ENCODE measurements around the gene ABHD18.
"Not testable (repeated sequence)": the region's sequence is repeated elsewhere in the genome, so short reads cannot be mapped to it uniquely, and the experiment has no call there.

ABHD18 gene

DNA sequence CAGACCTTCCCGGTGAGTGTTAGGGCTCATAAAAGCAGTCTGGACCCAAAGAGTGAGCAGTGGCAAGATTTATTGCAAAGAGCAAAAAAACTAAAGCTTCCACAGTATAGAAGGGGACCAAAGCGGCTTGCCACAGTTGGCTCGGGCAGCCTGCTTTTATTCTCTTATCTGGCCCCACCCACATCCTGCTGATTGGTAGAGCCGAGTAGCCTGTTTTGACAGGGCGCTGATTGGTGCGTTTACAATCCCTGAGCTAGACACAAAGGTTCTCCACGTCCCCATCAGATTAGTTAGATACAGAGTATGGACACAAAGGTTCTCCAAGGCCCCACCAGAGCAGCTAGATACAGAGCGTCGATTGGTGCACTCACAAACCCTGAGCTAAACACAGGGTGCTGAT, 81.8 kb downstream of the ABHD18 start:
- not testable (repeated sequence) for H2AK5ac ChIP-seq (ENCODE audit: low read length); H3K9me3 ChIP-seq (ENCODE audit: insufficient read depth, low read depth, low read length); H4K91ac ChIP-seq (ENCODE audit: low read depth, low read length); H3K23ac ChIP-seq (ENCODE audit: low read length); H3K9ac ChIP-seq (ENCODE audit: low read length); H3K79me1 ChIP-seq (ENCODE audit: low read length); H4K12ac ChIP-seq (ENCODE audit: low read depth, low read length); H3K4me3 ChIP-seq (ENCODE audit: low read depth, low read length); H2AFZ ChIP-seq (ENCODE audit: insufficient read depth, low read length, poor library complexity); H3K4ac ChIP-seq (ENCODE audit: low read depth, low read length); H3K4me1 ChIP-seq (ENCODE audit: control insufficient read depth in 1 of 2, insufficient read depth in 2 of 2, low read length in 2 of 2); H2BK5ac ChIP-seq (ENCODE audit: low read depth, low read length, poor library complexity); H3K4me2 ChIP-seq (ENCODE audit: low read length); DNase-seq; H3K27me3 ChIP-seq (ENCODE audit: insufficient read depth, low read length); H3K14ac ChIP-seq (ENCODE audit: low read length); H4K8ac ChIP-seq (ENCODE audit: low read depth, low read length); H3K27ac ChIP-seq (ENCODE audit: low read depth, low read length); H2BK12ac ChIP-seq (ENCODE audit: low read length); H3K79me2 ChIP-seq (ENCODE audit: control insufficient read depth, insufficient read depth, low read length, poor library complexity); H3K36me3 ChIP-seq (ENCODE audit: control insufficient read depth in 1 of 2, insufficient read depth in 2 of 2, low read length in 2 of 2); H2BK120ac ChIP-seq (ENCODE audit: insufficient read depth, low read length, poor library complexity); H3K18ac ChIP-seq (ENCODE audit: low read length)
- no CpG with 5 or more reads among the region's 9 CpGs for WGBS (ENCODE audit: extremely low coverage, insufficient coverage, insufficient read length)

DNA sequence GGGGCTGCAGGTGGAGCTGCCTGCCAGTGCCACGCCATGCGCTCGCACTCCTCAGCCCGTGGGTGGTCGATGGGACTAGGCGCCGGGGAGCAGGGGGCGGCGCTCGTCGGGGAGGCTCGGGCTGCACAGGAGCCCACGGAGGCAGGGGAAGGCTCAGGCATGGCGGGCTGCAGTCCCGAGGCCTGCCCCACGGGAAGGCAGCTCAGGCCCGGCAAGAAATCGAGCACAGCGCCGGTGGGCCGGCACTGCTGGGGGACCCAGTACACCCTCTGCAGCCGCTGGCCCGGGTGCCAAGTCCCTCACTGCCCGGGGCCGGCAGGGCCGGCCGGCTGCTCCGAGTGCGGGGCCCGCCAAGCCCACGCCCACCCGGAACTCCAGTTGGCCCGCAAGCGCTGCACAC, 82.3 kb downstream of the ABHD18 start:
- H3K27ac ChIP-seq (ENCODE audit: low read depth, low read length); DNase-seq; H3K27me3 ChIP-seq (ENCODE audit: insufficient read depth, low read length); H3K9ac ChIP-seq (ENCODE audit: low read length); H3K4me1 ChIP-seq (ENCODE audit: control insufficient read depth in 1 of 2, insufficient read depth in 2 of 2, low read length in 2 of 2); H3K36me3 ChIP-seq (ENCODE audit: control insufficient read depth in 1 of 2, insufficient read depth in 2 of 2, low read length in 2 of 2); H2BK5ac ChIP-seq (ENCODE audit: low read depth, low read length, poor library complexity); H4K91ac ChIP-seq (ENCODE audit: low read depth, low read length); H3K18ac ChIP-seq (ENCODE audit: low read length); H3K79me1 ChIP-seq (ENCODE audit: low read length); H4K12ac ChIP-seq (ENCODE audit: low read depth, low read length); H3K4me2 ChIP-seq (ENCODE audit: low read length); H3K79me2 ChIP-seq (ENCODE audit: control insufficient read depth, insufficient read depth, low read length, poor library complexity); H4K8ac ChIP-seq (ENCODE audit: low read depth, low read length); H3K4ac ChIP-seq (ENCODE audit: low read depth, low read length); H2BK120ac ChIP-seq (ENCODE audit: insufficient read depth, low read length, poor library complexity); H2AFZ ChIP-seq (ENCODE audit: insufficient read depth, low read length, poor library complexity); H2BK12ac ChIP-seq (ENCODE audit: low read length); H3K14ac ChIP-seq (ENCODE audit: low read length); H3K23ac ChIP-seq (ENCODE audit: low read length); H2AK5ac ChIP-seq (ENCODE audit: low read length); H3K4me3 ChIP-seq (ENCODE audit: low read depth, low read length); H3K9me3 ChIP-seq (ENCODE audit: insufficient read depth, low read depth, low read length): not testable (repeated sequence)
- WGBS (ENCODE audit: extremely low coverage, insufficient coverage, insufficient read length) = no CpG with 5 or more reads among the region's 34 CpGs

- not testable (repeated sequence) for H2BK12ac ChIP-seq (ENCODE audit: low read length); H3K79me2 ChIP-seq (ENCODE audit: control insufficient read depth, insufficient read depth, low read length, poor library complexity); H3K18ac ChIP-seq (ENCODE audit: low read length); H3K4ac ChIP-seq (ENCODE audit: low read depth, low read length); H2AFZ ChIP-seq (ENCODE audit: insufficient read depth, low read length, poor library complexity); H3K14ac ChIP-seq (ENCODE audit: low read length); H4K12ac ChIP-seq (ENCODE audit: low read depth, low read length); H4K8ac ChIP-seq (ENCODE audit: low read depth, low read length); H3K4me1 ChIP-seq (ENCODE audit: control insufficient read depth in 1 of 2, insufficient read depth in 2 of 2, low read length in 2 of 2); H4K91ac ChIP-seq (ENCODE audit: low read depth, low read length); H3K4me3 ChIP-seq (ENCODE audit: low read depth, low read length); H3K27me3 ChIP-seq (ENCODE audit: insufficient read depth, low read length); H3K4me2 ChIP-seq (ENCODE audit: low read length); H2AK5ac ChIP-seq (ENCODE audit: low read length); H2BK120ac ChIP-seq (ENCODE audit: insufficient read depth, low read length, poor library complexity); H3K23ac ChIP-seq (ENCODE audit: low read length); H3K9ac ChIP-seq (ENCODE audit: low read length); H2BK5ac ChIP-seq (ENCODE audit: low read depth, low read length, poor library complexity); H3K36me3 ChIP-seq (ENCODE audit: control insufficient read depth in 1 of 2, insufficient read depth in 2 of 2, low read length in 2 of 2); H3K27ac ChIP-seq (ENCODE audit: low read depth, low read length); H3K9me3 ChIP-seq (ENCODE audit: insufficient read depth, low read depth, low read length); H3K79me1 ChIP-seq (ENCODE audit: low read length)
- WGBS (ENCODE audit: extremely low coverage, insufficient coverage, insufficient read length) = no CpG with 5 or more reads among the region's 10 CpGs
- DNase-seq = peak in 1 of 2 donors; percentile 28
These were observed 86.0 kb downstream of the ABHD18 start for GRCh38 chr4:128051229-128051628.

- H3K4me3 ChIP-seq (ENCODE audit: low read depth, low read length); H3K9me3 ChIP-seq (ENCODE audit: insufficient read depth, low read depth, low read length); DNase-seq; H3K4me1 ChIP-seq (ENCODE audit: control insufficient read depth in 1 of 2, insufficient read depth in 2 of 2, low read length in 2 of 2); H2AK5ac ChIP-seq (ENCODE audit: low read length); H3K4me2 ChIP-seq (ENCODE audit: low read length); H3K18ac ChIP-seq (ENCODE audit: low read length); H2AFZ ChIP-seq (ENCODE audit: insufficient read depth, low read length, poor library complexity); H3K27me3 ChIP-seq (ENCODE audit: insufficient read depth, low read length); H4K8ac ChIP-seq (ENCODE audit: low read depth, low read length); H3K27ac ChIP-seq (ENCODE audit: low read depth, low read length); H3K9ac ChIP-seq (ENCODE audit: low read length); H3K14ac ChIP-seq (ENCODE audit: low read length); H2BK120ac ChIP-seq (ENCODE audit: insufficient read depth, low read length, poor library complexity); H2BK5ac ChIP-seq (ENCODE audit: low read depth, low read length, poor library complexity); H2BK12ac ChIP-seq (ENCODE audit: low read length); H4K12ac ChIP-seq (ENCODE audit: low read depth, low read length); H4K91ac ChIP-seq (ENCODE audit: low read depth, low read length); H3K79me2 ChIP-seq (ENCODE audit: control insufficient read depth, insufficient read depth, low read length, poor library complexity); H3K4ac ChIP-seq (ENCODE audit: low read depth, low read length); H3K79me1 ChIP-seq (ENCODE audit: low read length); H3K36me3 ChIP-seq (ENCODE audit: control insufficient read depth in 1 of 2, insufficient read depth in 2 of 2, low read length in 2 of 2); H3K23ac ChIP-seq (ENCODE audit: low read length): not testable (repeated sequence)
- no CpG with 5 or more reads among the region's 9 CpGs for WGBS (ENCODE audit: extremely low coverage, insufficient coverage, insufficient read length)
These were observed 89.7 kb downstream of the ABHD18 start for GRCh38 chr4:128054907-128055306.

Measured in trophoblast cell (in vitro differentiated cells and primary cell).